Measurements from ENCODE around the gene CREB3L4.
"Not testable (repeated sequence)": the region's sequence is repeated elsewhere in the genome, so short reads cannot be mapped to it uniquely, and the experiment has no call there.

The CREB3L4 gene

GRCh38 chr1:153958111-153958960 is 9.4 kb upstream of the CREB3L4 start, which contains the start of gene CRTC2:
Gene CRTC2 (minus strand): TSS chr1:153958612. CDS start chr1:153958497, 115 bp downstream.
- peak; percentile 86 to 91 (median 87) for DNase-seq (ENCODE audit: low read depth in 2 of 3, low spot score in 2 of 3)

- DNase-seq (ENCODE audit: low read depth in 2 of 3, low spot score in 2 of 3): no peak
Measured at GRCh38 chr1:153958961-153959260, 8.8 kb upstream of the CREB3L4 start.

- DNase-seq (ENCODE audit: low read depth in 2 of 3, low spot score in 2 of 3): no peak
Measured at GRCh38 chr1:153959454-153959853, 8.2 kb upstream of the CREB3L4 start.

- DNase-seq (ENCODE audit: low read depth in 2 of 3, low spot score in 2 of 3): no peak
Measured at GRCh38 chr1:153960206-153960605, 7.5 kb upstream of the CREB3L4 start.

GRCh38 chr1:153961421-153961820 is 6.3 kb upstream of the CREB3L4 start:
- no peak for DNase-seq (ENCODE audit: low read depth in 2 of 3, low spot score in 2 of 3)

- no peak for DNase-seq (ENCODE audit: low read depth in 2 of 3, low spot score in 2 of 3)
Measured at GRCh38 chr1:153962088-153963029, 5.3 kb upstream of the CREB3L4 start.

GRCh38 chr1:153963030-153963849 is 4.5 kb upstream of the CREB3L4 start, which contains the start of gene SLC39A1:
Gene SLC39A1 (minus strand): TSS chr1:153963537. CDS start chr1:153962715, 822 bp downstream.
- peak; percentile 82 to 94 (median 86) for DNase-seq (ENCODE audit: low read depth in 2 of 3, low spot score in 2 of 3)

GRCh38 chr1:153963850-153964331 is 3.8 kb upstream of the CREB3L4 start:
- no peak for DNase-seq (ENCODE audit: low read depth in 2 of 3, low spot score in 2 of 3)

- DNase-seq (ENCODE audit: low read depth in 2 of 3, low spot score in 2 of 3): no peak
Measured at GRCh38 chr1:153968000-153968363, 280 bp downstream of the CREB3L4 start.

GRCh38 chr1:153968408-153968807 is 706 bp downstream of the CREB3L4 start:
- no peak for DNase-seq (ENCODE audit: low read depth in 2 of 3, low spot score in 2 of 3)

GRCh38 chr1:153968972-153969371 is 1.3 kb downstream of the CREB3L4 start:
- DNase-seq (ENCODE audit: low read depth in 2 of 3, low spot score in 2 of 3): no peak

- DNase-seq (ENCODE audit: low read depth in 2 of 3, low spot score in 2 of 3): no peak
Measured at GRCh38 chr1:153970346-153970745, 2.6 kb downstream of the CREB3L4 start.

- no peak for DNase-seq (ENCODE audit: low read depth in 2 of 3, low spot score in 2 of 3)
Measured at GRCh38 chr1:153973071-153973470, 5.4 kb downstream of the CREB3L4 start.

- DNase-seq (ENCODE audit: low read depth in 2 of 3, low spot score in 2 of 3): no peak
Measured at GRCh38 chr1:153973525-153973924, 5.8 kb downstream of the CREB3L4 start.

GRCh38 chr1:153976819-153977249 is 9.1 kb downstream of the CREB3L4 start:
- DNase-seq (ENCODE audit: low read depth in 2 of 3, low spot score in 2 of 3): no peak

- peak; percentile 60 to 72 (median 64) for DNase-seq (ENCODE audit: low read depth in 2 of 3, low spot score in 2 of 3)
Measured at GRCh38 chr1:153977250-153978240, 9.8 kb downstream of the CREB3L4 start, which contains the start of gene JTB. Gene JTB (minus strand): TSS chr1:153977674. CDS start chr1:153977252, 422 bp downstream.

GRCh38 chr1:153978274-153978909 is 10.7 kb downstream of the CREB3L4 start:
- DNase-seq (ENCODE audit: low read depth in 2 of 3, low spot score in 2 of 3): no peak

- not testable (repeated sequence) for DNase-seq (ENCODE audit: low read depth in 2 of 3, low spot score in 2 of 3)
Measured at GRCh38 chr1:153979091-153979490, 11.4 kb downstream of the CREB3L4 start.

- DNase-seq (ENCODE audit: low read depth in 2 of 3, low spot score in 2 of 3): not testable (repeated sequence)
Measured at GRCh38 chr1:153981735-153982134, 14.0 kb downstream of the CREB3L4 start.

All from activated CD8-positive, alpha-beta memory T cell treated with anti-CD3 and anti-CD28 coated beads for 48 hours (primary cell).